Left ventricle myocardium inferior (tissue), 1 donor: ENCODE measurements around the gene ST3GAL3. TPM values are rescaled to one million over a fixed set of nuclear protein-coding genes. Genes with fewer than 3 reads are reported as not detected.

Experiments used
- DNase-seq: peaks from one replicate; pipeline ENCODE4 v3.0.0-alpha.2; 2020
- H3K27ac ChIP-seq: fragments of 200-600 bp; replicated peaks from 2 replicates; pipeline ENCODE4 v1.8.0; 2021
- H3K27me3 ChIP-seq: fragments of 200-600 bp; 2 replicates; pipeline ENCODE4 v1.8.0; 2021; ENCODE audit warnings: low read depth
- H3K36me3 ChIP-seq: fragments of 200-600 bp; 2 replicates; pipeline ENCODE4 v1.8.0; 2021
- H3K4me1 ChIP-seq: fragments of 200-600 bp; 2 replicates; pipeline ENCODE4 v1.8.0; 2021
- H3K4me3 ChIP-seq: fragments of 200-600 bp; 2 replicates; pipeline ENCODE4 v1.8.0; 2021; ENCODE audit warnings: mild to moderate bottlenecking, moderate library complexity
- H3K9me3 ChIP-seq: fragments of 200-600 bp; replicated peaks from 2 replicates; pipeline ENCODE4 v1.8.0; 2021
- CTCF ChIP-seq: fragments of 200-600 bp; IDR thresholded peaks from 2 replicates; pipeline ENCODE4 v1.8.0; 2021; ENCODE audit warnings: antibody characterized with exemption, mild to moderate bottlenecking, borderline replicate concordance
- intact Hi-C: fragments of 100-400 bp; cut with micrococcal nuclease; formaldehyde crosslinking; loops from one replicate; pipeline ENCODE4 v1.11.0; 2022
- total RNA-seq: library from RNA; stranded (reverse); fragmentation: NEBNext Ultra II Directional; extraction: Animal tissue kit (Norgen Biotek cat#: 25700); gene quantifications from one replicate; pipeline ENCODE4 v1.2.1, GENCODE V29; 2021
- donor health status: DM: no; HTN: yes; CAD: no; lungs with severe emphysema.

The ST3GAL3 gene
- total RNA-seq, 1 donor from 2014 or later = 29.9 TPM

DNA sequence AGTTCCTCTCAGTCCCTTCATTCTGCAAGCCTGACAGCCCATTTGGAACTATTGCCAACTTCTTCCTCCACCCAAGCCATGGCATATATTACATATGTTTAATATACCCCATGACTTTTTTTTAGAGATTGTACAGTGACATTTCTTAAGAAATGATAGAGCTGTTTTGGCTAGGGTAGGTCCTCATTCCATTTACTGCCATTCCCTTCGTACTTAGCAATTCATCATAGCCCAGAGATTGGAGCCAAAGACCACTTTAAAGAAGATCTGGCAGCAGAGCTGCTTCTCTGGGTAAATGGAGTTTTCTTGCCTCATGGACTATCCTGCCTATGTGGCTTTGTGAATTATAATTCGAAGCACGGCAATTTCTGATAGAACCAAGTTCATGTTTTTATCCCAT is 93.4 kb downstream of the ST3GAL3 start:
- Histone ChIP-seq H3K27me3 (no peaks in the 10 kb centered on the region), H3K4me1 (peaks cover 6% of the 10 kb centered on the region), H3K36me3 (peaks cover 4% of the 10 kb centered on the region), H3K4me3 (no peak overlapping the region), H3K9me3 (no peaks in the 10 kb centered on the region), H3K27ac (no peak overlapping the region)
- intact Hi-C loops = no loop called here
- no peak for DNase-seq
- no peak for TF ChIP-seq CTCF

GRCh38 chr1:43801203-43801602 is 93.9 kb downstream of the ST3GAL3 start:
- Histone ChIP-seq H3K4me3 (no peak overlapping the region), H3K4me1 (peaks cover 2% of the 10 kb centered on the region), H3K27ac (no peak overlapping the region), H3K9me3 (no peaks in the 10 kb centered on the region), H3K27me3 (no peaks in the 10 kb centered on the region), H3K36me3 (peaks cover 4% of the 10 kb centered on the region)
- no peak for DNase-seq
- no peak for TF ChIP-seq CTCF
- intact Hi-C loops = no loop called here

DNA sequence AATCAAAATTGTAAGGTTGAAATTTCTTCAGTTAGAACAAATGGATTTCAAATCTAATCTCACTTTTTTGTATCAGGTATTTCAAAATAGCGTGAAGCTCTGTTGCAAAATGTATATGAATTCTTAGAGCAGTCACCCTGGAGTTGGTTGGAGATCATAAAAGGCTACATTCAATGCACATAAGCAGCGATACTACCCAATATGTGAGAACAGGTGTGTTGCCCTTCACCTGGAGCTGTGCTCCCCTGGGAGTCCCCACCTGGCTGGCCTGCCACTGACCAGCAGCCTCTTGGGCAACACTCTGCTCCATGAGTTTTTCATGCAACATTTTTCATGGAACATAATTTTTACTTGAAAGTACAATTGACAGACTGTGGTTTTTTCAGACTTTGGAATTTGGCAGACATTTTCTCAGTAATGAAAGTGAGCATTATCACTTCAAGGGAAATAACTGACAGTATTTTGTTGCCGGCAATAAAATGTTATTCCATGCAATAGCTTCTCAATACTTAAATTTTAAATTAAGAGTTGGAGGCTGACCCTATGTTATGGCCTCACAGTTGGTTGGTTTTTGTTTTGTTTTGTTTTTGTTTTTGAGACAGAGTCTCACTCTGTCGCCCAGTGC is 95.1 kb downstream of the ST3GAL3 start:
- Histone ChIP-seq H3K27ac (no peak overlapping the region), H3K36me3 (peaks cover 4% of the 10 kb centered on the region), H3K4me1 (no peaks in the 10 kb centered on the region), H3K4me3 (no peak overlapping the region), H3K9me3 (no peaks in the 10 kb centered on the region), H3K27me3 (no peaks in the 10 kb centered on the region)
- no peak for DNase-seq
- intact Hi-C loops = no loop called here
- TF ChIP-seq CTCF = no peak

GRCh38 chr1:43803105-43803504 is 95.8 kb downstream of the ST3GAL3 start:
- intact Hi-C loops = no loop called here
- Histone ChIP-seq H3K4me3 (no peak overlapping the region), H3K27me3 (no peaks in the 10 kb centered on the region), H3K4me1 (no peaks in the 10 kb centered on the region), H3K9me3 (no peaks in the 10 kb centered on the region), H3K36me3 (peaks cover 4% of the 10 kb centered on the region), H3K27ac (no peak overlapping the region)
- TF ChIP-seq CTCF = no peak
- no peak for DNase-seq

GRCh38 chr1:43803646-43804045 is 96.3 kb downstream of the ST3GAL3 start:
- no peak for TF ChIP-seq CTCF
- intact Hi-C loops = no loop called here
- no peak for DNase-seq
- Histone ChIP-seq H3K4me3 (no peak overlapping the region), H3K27ac (no peak overlapping the region), H3K9me3 (peaks cover 4% of the 10 kb centered on the region), H3K4me1 (no peaks in the 10 kb centered on the region), H3K27me3 (no peaks in the 10 kb centered on the region), H3K36me3 (peaks cover 4% of the 10 kb centered on the region)
